ACC112 (cell line): ENCODE measurements around the gene RSPH1.
"Not testable (repeated sequence)": the region's sequence is repeated elsewhere in the genome, so short reads cannot be mapped to it uniquely, and the experiment has no call there.

ENCODE experiments used
- H2AFZ ChIP-seq: fragments of 200-600 bp; sonication (generic); one replicate; pipeline ENCODE4 v1.6.0; 2017; ENCODE audit warnings: antibody characterized with exemption, low read length; ENCODE audit not compliant: unreplicated experiment
- H3K27ac ChIP-seq: fragments of 200-600 bp; sonication (generic); 2 replicates; pipeline ENCODE4 v1.5.1; 2014; ENCODE audit warnings: low read depth, mild to moderate bottlenecking, antibody characterized with exemption, low read length, moderate library complexity
- H3K27me3 ChIP-seq: fragments of 200-600 bp; sonication (generic); 2 replicates; pipeline ENCODE4 v1.6.1; 2014; ENCODE audit warnings: mild to moderate bottlenecking, antibody characterized with exemption, low read length, moderate library complexity, mixed read lengths; ENCODE audit not compliant: insufficient read depth
- H3K36me3 ChIP-seq: fragments of 200-600 bp; sonication (generic); 2 replicates; pipeline ENCODE4 v1.6.1; 2016; ENCODE audit warnings: mild to moderate bottlenecking, antibody characterized with exemption, low read length, moderate library complexity, mixed read lengths; ENCODE audit not compliant: insufficient read depth
- H3K4me1 ChIP-seq: fragments of 200-600 bp; sonication (generic); one replicate; pipeline ENCODE4 v1.6.1; 2016; ENCODE audit warnings: low read length, mixed read lengths; ENCODE audit not compliant: insufficient read depth, unreplicated experiment, control insufficient read depth
- H3K4me3 ChIP-seq: fragments of 200-600 bp; sonication (generic); 2 replicates; pipeline ENCODE4 v1.5.1; 2014; ENCODE audit warnings: mild to moderate bottlenecking, low read depth, low read length
- H3K79me2 ChIP-seq: fragments of 200-600 bp; sonication (generic); one replicate; pipeline ENCODE4 v1.6.0; 2016; ENCODE audit warnings: low read length; ENCODE audit not compliant: control insufficient read depth, unreplicated experiment, insufficient read depth

RSPH1 gene

DNA sequence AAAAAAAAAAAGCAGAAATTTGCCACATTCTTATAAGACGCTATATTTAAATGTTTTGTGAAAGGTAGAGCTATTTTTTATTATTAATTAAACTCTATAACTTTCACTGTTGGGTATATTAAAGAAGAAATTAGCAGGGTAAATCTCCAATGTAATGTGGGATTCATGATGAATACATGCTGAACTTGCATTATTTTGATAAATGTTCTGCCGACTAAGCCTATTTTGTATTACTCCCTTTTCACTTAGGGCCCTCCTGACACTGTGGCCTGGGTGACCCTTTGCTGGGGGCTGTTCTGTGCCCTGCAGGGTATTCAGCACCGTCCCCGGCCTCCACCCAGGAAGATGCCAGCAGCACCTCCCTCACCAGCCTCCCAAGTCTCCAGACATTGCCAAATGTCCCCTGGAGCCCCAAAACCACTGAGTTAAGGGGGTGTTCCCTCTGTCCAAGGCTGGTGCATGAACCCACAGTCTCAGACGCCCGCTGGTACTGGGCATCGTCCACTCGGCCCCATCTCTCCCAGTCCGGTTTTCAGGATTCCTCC, 22.5 kb downstream of the RSPH1 start:
- H3K79me2 ChIP-seq: no peaks in the 10 kb centered on the region
- H3K36me3 ChIP-seq: no peaks in the 10 kb centered on the region
- H3K27me3 ChIP-seq: peaks cover 14% of the 10 kb centered on the region
- peak overlapping the region; percentile 47 for H2AFZ ChIP-seq
- H3K27ac ChIP-seq: no peak overlapping the region
- no peak overlapping the region for H3K4me3 ChIP-seq
- peaks cover 14% of the 10 kb centered on the region for H3K4me1 ChIP-seq

DNA sequence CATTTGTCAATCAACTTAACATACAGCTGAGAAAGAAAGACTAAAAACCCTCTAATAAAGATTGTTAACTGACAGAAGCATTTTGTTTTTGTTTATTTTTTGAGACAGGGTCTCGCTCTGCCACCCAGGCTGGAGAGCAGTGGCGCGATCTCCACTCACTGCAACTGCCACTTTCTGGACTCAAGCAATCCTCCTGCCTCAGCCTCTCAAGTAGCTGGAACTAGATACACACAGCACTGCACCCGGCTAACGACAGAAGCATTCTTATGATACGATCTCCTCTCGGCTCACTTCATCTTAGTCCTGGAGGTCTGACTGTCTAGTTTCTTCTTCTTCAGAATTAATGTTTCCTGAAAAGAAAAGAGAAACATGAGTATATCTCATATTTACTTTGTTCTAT, 23.5 kb downstream of the RSPH1 start:
- Histone ChIP-seq H3K79me2 (no peaks in the 10 kb centered on the region), H3K4me1 (peaks cover 14% of the 10 kb centered on the region), H2AFZ (no peak overlapping the region), H3K36me3 (no peaks in the 10 kb centered on the region), H3K27me3 (peaks cover 13% of the 10 kb centered on the region), H3K27ac (no peak overlapping the region), H3K4me3 (no peak overlapping the region)

DNA sequence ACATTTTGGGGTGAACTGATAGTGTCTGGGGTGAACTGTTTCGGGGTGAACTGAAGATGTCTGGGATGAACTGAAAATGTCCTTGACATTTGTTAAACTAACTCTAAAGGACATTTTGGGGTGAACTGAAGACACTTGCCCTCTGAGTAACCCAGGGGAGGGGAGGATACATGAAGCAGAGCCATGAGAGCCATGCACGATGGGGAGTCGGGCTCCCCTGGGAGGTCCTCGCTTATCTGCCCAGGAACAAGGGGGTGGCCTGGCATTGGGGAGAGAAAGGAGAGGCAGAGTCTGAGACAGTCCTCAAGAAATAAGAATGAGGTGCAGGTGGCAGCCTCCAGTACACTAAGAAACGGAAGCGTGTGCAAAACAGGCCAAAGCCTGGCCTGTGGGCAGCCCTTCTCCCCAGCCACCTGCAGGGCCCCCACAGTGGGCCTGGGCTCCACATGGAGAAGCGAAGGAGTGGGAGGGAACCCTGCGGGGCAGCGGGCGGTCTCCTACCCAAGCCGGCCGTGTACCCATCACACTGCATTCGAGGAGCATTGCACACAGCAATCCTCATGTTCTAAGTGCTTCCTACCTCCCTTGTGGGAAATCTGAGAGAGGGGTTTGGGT, 24.2 kb downstream of the RSPH1 start:
- Histone ChIP-seq H3K27ac (no peak overlapping the region), H3K27me3 (peaks cover 9% of the 10 kb centered on the region), H3K79me2 (no peaks in the 10 kb centered on the region), H3K4me1 (peaks cover 14% of the 10 kb centered on the region), H3K4me3 (no peak overlapping the region), H2AFZ (no peak overlapping the region), H3K36me3 (no peaks in the 10 kb centered on the region)

DNA sequence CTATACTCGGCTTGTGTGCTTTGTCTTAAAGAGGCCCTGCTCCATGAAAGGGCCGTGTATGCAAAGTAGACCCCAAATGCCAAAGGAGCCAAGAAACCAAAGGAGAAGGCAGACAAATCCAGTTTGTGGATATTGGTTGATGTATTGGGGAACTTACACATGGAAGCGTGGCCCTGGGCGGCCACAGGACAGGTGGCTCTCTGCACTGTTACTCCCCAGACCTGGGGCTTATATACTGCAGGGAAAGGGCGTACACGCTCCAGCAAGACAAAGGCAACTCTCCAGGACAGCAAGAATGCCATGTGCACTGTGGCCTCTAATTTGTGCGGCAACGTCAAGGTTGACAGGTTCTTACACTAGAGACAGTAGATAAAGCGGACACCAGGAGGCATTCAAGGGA, 24.8 kb downstream of the RSPH1 start:
- no peaks in the 10 kb centered on the region for H3K79me2 ChIP-seq
- H3K4me3 ChIP-seq: no peak overlapping the region
- no peaks in the 10 kb centered on the region for H3K36me3 ChIP-seq
- H3K27me3 ChIP-seq: peaks cover 9% of the 10 kb centered on the region
- peaks cover 14% of the 10 kb centered on the region for H3K4me1 ChIP-seq
- no peak overlapping the region for H2AFZ ChIP-seq
- no peak overlapping the region for H3K27ac ChIP-seq

DNA sequence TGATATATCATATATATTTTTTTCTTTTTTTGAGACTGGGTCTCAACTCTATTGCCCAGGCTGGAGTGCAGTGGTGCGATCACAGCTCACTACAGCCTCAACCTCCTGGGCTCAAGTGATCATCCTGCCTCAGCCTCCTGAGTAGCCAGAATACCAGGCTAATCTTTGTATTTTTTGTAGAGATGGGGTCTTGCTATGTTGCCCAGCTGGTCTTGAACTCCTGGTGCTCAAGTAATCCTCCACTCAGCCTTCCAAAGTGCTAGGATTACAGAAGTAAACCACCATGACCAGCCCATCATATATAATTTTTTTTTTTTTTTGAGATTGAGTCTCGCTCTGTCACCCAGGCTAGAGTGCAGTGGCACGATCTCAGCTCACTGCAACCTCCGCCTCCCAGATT, 26.3 kb downstream of the RSPH1 start:
- H3K36me3 ChIP-seq, H3K79me2 ChIP-seq, H2AFZ ChIP-seq, H3K4me3 ChIP-seq, H3K27me3 ChIP-seq, H3K27ac ChIP-seq: not testable (repeated sequence)
- H3K4me1 ChIP-seq: peaks cover 13% of the 10 kb centered on the region

DNA sequence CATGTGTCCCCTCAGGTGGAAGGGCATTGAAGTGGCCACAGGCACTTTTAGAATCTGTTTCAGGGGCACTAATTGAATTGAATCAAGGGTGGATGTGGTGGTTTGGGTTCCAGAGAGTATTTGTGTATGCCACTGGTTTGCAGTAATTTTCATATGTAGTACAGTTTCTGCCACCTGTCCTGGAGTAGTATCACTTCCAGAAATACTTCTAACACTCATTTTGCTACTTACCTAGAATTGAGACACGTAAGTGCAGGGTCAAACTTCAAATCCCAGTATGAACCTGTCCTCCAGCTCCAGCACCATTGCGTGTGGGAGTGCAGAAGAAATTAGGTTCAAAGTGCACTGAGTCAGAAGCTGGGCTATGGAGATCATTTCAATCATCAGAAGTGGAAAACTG, 26.8 kb downstream of the RSPH1 start:
- Histone ChIP-seq H3K79me2 (no peaks in the 10 kb centered on the region), H3K4me1 (peaks cover 9% of the 10 kb centered on the region), H3K4me3 (no peak overlapping the region), H3K27me3 (peaks cover 9% of the 10 kb centered on the region), H3K27ac (no peak overlapping the region), H3K36me3 (no peaks in the 10 kb centered on the region), H2AFZ (no peak overlapping the region)

DNA sequence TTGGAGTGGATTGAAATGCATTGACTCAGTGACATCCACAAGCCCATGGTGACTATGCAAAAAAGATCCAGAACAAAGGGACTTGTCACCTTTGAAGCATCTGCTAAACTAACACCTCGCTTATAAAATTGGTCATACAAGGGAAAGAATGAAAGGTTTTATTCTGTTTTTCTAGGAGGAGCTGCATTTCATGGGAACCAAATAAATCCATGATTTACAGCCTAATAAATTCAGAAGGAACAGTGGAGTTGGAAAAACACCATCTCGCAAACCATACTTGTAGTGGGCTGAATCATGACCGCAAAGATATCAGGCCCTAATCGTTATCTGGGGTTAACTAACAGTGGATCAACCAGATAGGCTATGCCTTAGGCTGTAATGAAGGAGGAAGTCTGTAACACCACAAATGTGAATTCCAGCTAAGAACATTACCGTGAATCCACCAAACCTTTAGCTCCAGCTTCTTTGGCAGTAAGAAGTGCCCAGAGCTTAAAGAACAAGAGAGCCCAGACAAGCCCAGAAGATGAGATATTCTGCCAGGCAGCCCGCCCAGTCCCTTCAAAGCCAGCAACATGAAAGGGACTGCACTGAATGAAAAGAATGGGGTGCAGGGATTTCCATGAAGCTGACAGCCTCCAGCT, 27.4 kb downstream of the RSPH1 start:
- no peaks in the 10 kb centered on the region for H3K79me2 ChIP-seq
- H3K4me1 ChIP-seq: peaks cover 2% of the 10 kb centered on the region
- peaks cover 9% of the 10 kb centered on the region for H3K27me3 ChIP-seq
- no peaks in the 10 kb centered on the region for H3K36me3 ChIP-seq
- no peak overlapping the region for H3K27ac ChIP-seq
- no peak overlapping the region for H3K4me3 ChIP-seq
- H2AFZ ChIP-seq: no peak overlapping the region

DNA sequence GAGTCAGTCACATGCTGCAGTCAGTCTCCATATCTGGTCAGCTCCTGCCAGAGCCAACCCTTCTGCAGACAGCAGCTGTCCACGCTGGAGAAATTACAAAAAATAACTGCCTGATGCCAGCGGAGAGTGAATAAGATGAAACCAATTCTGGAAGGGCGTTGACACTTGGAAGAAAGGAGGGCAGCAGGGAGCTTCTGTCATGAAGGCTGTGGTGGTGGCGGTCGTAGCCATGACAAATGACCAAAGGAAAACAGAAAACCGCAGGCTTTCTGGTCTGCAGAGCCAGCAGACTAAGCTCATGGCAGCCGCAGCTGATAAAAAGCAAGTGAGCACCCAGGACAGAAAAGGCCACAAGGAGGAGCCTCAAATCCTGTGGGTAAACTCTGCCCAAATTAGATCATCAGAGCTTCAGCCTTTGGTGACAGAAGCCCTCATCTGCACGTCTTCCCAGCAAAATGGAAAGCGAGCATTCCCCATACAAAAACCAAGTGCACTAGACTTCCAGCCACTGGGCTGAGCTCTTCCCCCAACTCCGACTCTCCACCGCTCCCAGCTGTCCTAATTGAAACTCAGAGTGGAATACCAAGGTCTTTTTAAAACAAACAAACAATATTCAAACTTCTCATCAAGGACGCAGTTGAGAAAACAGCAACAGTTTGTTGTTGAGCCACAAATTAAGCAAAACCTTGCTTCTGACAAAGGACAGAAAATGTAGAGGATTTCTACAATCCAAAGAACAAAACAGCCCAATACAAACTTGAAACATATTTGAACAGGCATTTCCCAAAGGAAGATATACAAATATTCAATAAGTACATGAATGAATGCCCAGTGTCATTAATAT, 28.7 kb downstream of the RSPH1 start:
- no peak overlapping the region for H3K4me3 ChIP-seq
- H3K27me3 ChIP-seq: peaks cover 14% of the 10 kb centered on the region
- no peaks in the 10 kb centered on the region for H3K4me1 ChIP-seq
- H3K27ac ChIP-seq: no peak overlapping the region
- H3K79me2 ChIP-seq: no peaks in the 10 kb centered on the region
- no peak overlapping the region for H2AFZ ChIP-seq
- H3K36me3 ChIP-seq: no peaks in the 10 kb centered on the region

DNA sequence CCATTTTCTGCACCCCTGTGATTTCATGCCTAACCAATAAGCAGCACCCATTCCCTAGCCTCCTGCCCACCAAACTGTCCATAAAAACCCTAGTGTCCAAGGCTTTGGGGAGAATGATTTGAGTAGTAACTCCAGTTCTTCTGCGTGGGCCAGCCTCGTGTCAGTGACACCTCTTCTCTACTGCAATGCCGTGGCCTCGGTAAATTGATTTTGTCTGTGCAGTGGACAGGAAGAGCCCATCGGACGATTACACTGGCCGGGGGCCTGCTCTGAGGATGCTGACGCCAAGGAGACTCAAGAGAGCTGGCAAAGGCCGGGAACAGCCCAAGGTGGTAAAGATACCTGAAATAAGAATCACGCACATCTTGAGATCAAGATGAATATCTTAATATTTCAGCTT, 29.3 kb downstream of the RSPH1 start:
- Histone ChIP-seq H3K27me3 (peaks cover 16% of the 10 kb centered on the region), H2AFZ (no peak overlapping the region), H3K4me1 (no peaks in the 10 kb centered on the region), H3K79me2 (no peaks in the 10 kb centered on the region), H3K27ac (no peak overlapping the region), H3K36me3 (no peaks in the 10 kb centered on the region), H3K4me3 (no peak overlapping the region)

DNA sequence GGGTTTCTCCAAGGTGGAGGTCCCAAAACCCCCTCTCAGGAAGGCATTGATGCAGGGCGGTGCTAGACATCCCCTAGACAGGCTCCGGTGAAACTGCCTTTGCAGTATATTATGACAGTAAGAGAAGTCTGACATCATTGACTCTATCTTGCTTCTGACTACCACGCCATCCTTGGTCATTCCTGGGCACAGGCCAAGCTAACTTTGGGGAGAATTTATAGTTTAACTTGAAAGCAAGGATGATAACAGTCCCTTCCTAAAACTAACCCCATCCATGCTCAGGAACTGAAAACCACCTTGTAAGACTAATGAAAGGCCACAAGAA, 30.3 kb downstream of the RSPH1 start:
- Histone ChIP-seq H3K27ac (no peak overlapping the region), H3K27me3 (peaks cover 26% of the 10 kb centered on the region), H2AFZ (no peak overlapping the region), H3K4me3 (no peak overlapping the region), H3K79me2 (no peaks in the 10 kb centered on the region), H3K4me1 (no peaks in the 10 kb centered on the region), H3K36me3 (no peaks in the 10 kb centered on the region)
